GM23338 (cell line): Measurements from ENCODE around the gene BCAS1. TPM values are rescaled to one million over a fixed set of nuclear protein-coding genes. Genes with fewer than 3 reads are reported as not detected.

Source experiments
- ATAC-seq: fragments of 200-7000 bp; cut with Tn5 transposase; 3 replicates; pipeline ENCODE4 v1.9.1; 2020
- DNase-seq: peaks from one replicate; pipeline ENCODE4 v3.0.0-alpha.2; 2015; ENCODE audit warnings: low spot score
- H2AFZ ChIP-seq: fragments of 200-600 bp; sonication (generic); 2 replicates; pipeline ENCODE4 v1.8.0; 2016; ENCODE audit warnings: antibody characterized with exemption, mild to moderate bottlenecking, moderate library complexity
- H3F3A ChIP-seq: fragments of 200-600 bp; sonication (generic); replicated peaks from 2 replicates; pipeline ENCODE4 v1.8.0; 2017; ENCODE audit warnings: antibody characterized with exemption, mixed run types, low read depth
- H3K27ac ChIP-seq: fragments of 200-600 bp; sonication (generic); 2 replicates; pipeline ENCODE4 v1.6.1; 2016; ENCODE audit warnings: low read depth
- H3K27me3 ChIP-seq: fragments of 200-600 bp; sonication (generic); 2 replicates; pipeline ENCODE4 v1.8.0; 2016; ENCODE audit warnings: mild to moderate bottlenecking, mixed run types, moderate library complexity; ENCODE audit not compliant: insufficient read depth
- H3K36me3 ChIP-seq: fragments of 200-600 bp; sonication (generic); 2 replicates; pipeline ENCODE4 v1.8.0; 2016; ENCODE audit warnings: mild to moderate bottlenecking; ENCODE audit not compliant: insufficient read depth
- H3K4me1 ChIP-seq: fragments of 200-600 bp; sonication (generic); 2 replicates; pipeline ENCODE4 v1.8.0; 2016; ENCODE audit warnings: mild to moderate bottlenecking, moderate library complexity; ENCODE audit not compliant: insufficient read depth
- H3K4me2 ChIP-seq: fragments of 200-600 bp; sonication (generic); 2 replicates; pipeline ENCODE4 v1.7.1; 2017; ENCODE audit warnings: mixed run types
- H3K4me3 ChIP-seq: fragments of 200-600 bp; sonication (generic); 2 replicates; pipeline ENCODE4 v1.6.1; 2016; ENCODE audit warnings: mixed run types
- H3K79me2 ChIP-seq: fragments of 200-600 bp; sonication (generic); replicated peaks from 2 replicates; pipeline ENCODE4 v1.8.0; 2017; ENCODE audit warnings: mild to moderate bottlenecking; ENCODE audit not compliant: insufficient read depth
- H3K9me2 ChIP-seq: fragments of 200-600 bp; sonication (generic); 2 replicates; pipeline ENCODE4 v1.8.0; 2017; ENCODE audit not compliant: insufficient read depth
- H4K20me1 ChIP-seq: fragments of 200-600 bp; sonication (generic); replicated peaks from 2 replicates; pipeline ENCODE4 v1.8.0; 2017; ENCODE audit warnings: mild to moderate bottlenecking; ENCODE audit not compliant: insufficient read depth
- H3K27ac Mint-ChIP-seq: 2 replicates; pipeline ENCODE4 v1.8.0; 2020; ENCODE audit warnings: inconsistent platforms, mild to moderate bottlenecking, moderate library complexity, mixed read lengths
- H3K27me3 Mint-ChIP-seq: 3 replicates; pipeline ENCODE4 v1.8.0; 2022; ENCODE audit warnings: low read depth, mild to moderate bottlenecking, moderate library complexity, mixed read lengths, inconsistent platforms; ENCODE audit not compliant: insufficient read depth, poor library complexity
- H3K36me3 Mint-ChIP-seq: 3 replicates; pipeline ENCODE4 v1.8.0; 2021; ENCODE audit warnings: low read depth, mild to moderate bottlenecking, inconsistent platforms, moderate library complexity, mixed read lengths
- H3K4me1 Mint-ChIP-seq: 3 replicates; pipeline ENCODE4 v1.8.0; 2020; ENCODE audit warnings: mild to moderate bottlenecking, inconsistent platforms, mixed read lengths
- H3K4me3 Mint-ChIP-seq: 3 replicates; pipeline ENCODE4 v1.8.0; 2021; ENCODE audit warnings: moderate library complexity, mild to moderate bottlenecking, inconsistent platforms, mixed read lengths
- H3K9me3 Mint-ChIP-seq: 3 replicates; pipeline ENCODE4 v1.8.0; 2020; ENCODE audit warnings: moderate library complexity, mild to moderate bottlenecking, inconsistent platforms, mixed read lengths
- CREB1 ChIP-seq: fragments of 250-450 bp; sonication (Bioruptor Pico); IDR thresholded peaks from 2 replicates; pipeline ENCODE4 v1.5.0; 2020; ENCODE audit warnings: low read depth, mild to moderate bottlenecking, moderate library complexity
- CTCF ChIP-seq, 2 experiments: fragments of 200-600 bp in 1 of 2; sonication (generic) in 1 of 2; conservative IDR thresholded peaks; 2 replicates each; pipeline versions ENCODE4 v1.5.1 to v1.6.1; 2016 to 2017; ENCODE audit warnings: antibody characterized with exemption in 2 of 2, low read depth in 2 of 2, mild to moderate bottlenecking in 2 of 2, moderate library complexity in 1 of 2
- ETS1 ChIP-seq: IDR thresholded peaks from 2 replicates; pipeline ENCODE4 v1.6.1; 2016; ENCODE audit warnings: antibody characterized with exemption
- EZH2 ChIP-seq: fragments of 200-600 bp; sonication (generic); IDR thresholded peaks from one replicate; pipeline ENCODE4 v1.8.0; 2017; ENCODE audit warnings: antibody characterized with exemption, mild to moderate bottlenecking, low read depth; ENCODE audit not compliant: unreplicated experiment
- EZH2phosphoT487 ChIP-seq: fragments of 200-600 bp; sonication (generic); IDR thresholded peaks from one replicate; pipeline ENCODE4 v1.8.1; 2018; ENCODE audit warnings: antibody characterized with exemption; ENCODE audit not compliant: unreplicated experiment
- JUNB ChIP-seq: IDR thresholded peaks from one replicate; pipeline ENCODE4 v1.6.1; 2016; ENCODE audit warnings: antibody characterized with exemption; ENCODE audit not compliant: unreplicated experiment
- NANOG ChIP-seq: IDR thresholded peaks from 2 replicates; pipeline ENCODE4 v1.6.1; 2016; ENCODE audit warnings: antibody characterized with exemption, borderline replicate concordance
- POLR2AphosphoS5 ChIP-seq: IDR thresholded peaks from 2 replicates; pipeline ENCODE4 v1.6.1; 2016; ENCODE audit warnings: antibody characterized with exemption, low read depth
- REST ChIP-seq: IDR thresholded peaks from one replicate; pipeline ENCODE4 v1.6.1; 2018; ENCODE audit warnings: antibody characterized with exemption; ENCODE audit not compliant: unreplicated experiment
- STAT1 ChIP-seq: IDR thresholded peaks from one replicate; pipeline ENCODE4 v1.6.1; 2016; ENCODE audit warnings: antibody characterized with exemption; ENCODE audit not compliant: unreplicated experiment
- ZNF114 ChIP-seq: fragments of 250-450 bp; sonication (Bioruptor Pico); IDR thresholded peaks from 2 replicates; pipeline ENCODE4 v1.5.0; 2020; ENCODE audit warnings: mild to moderate bottlenecking, moderate library complexity
- ZNF331 ChIP-seq: fragments of 250-450 bp; sonication (Bioruptor Pico); IDR thresholded peaks from 2 replicates; pipeline ENCODE4 v1.5.0; 2020; ENCODE audit warnings: low read depth, mild to moderate bottlenecking, moderate library complexity
- polyA plus RNA-seq: library from polyadenylated mRNA; unstranded; fragments of >200 nt; fragmentation: Nextera tagmentation; extraction: Ambion mirVana; gene quantifications from 2 replicates; pipeline ENCODE4 v1.2.1, GENCODE V29; 2016
- total RNA-seq: library from RNA; depleted of rRNA; stranded (reverse); fragments of >200 nt; shearing (Covaris generic); gene quantifications from 2 replicates; pipeline ENCODE4 v1.2.3, GENCODE V29; 2014
- TF ChIP-seq, protein P1 (sequence below): fragments of 250-450 bp; sonication (Bioruptor Pico); IDR thresholded peaks from 2 replicates; pipeline ENCODE4 v1.5.0; 2020; ENCODE audit warnings: mild to moderate bottlenecking, moderate library complexity

The BCAS1 gene
- total and polyA plus RNA-seq, 2 experiments from 2014 or later = 0.17 to 0.19 TPM

- H3K27me3 Mint-ChIP-seq = no peaks in the 10 kb centered on the region
Observed at GRCh38 chr20:54015496-54015895, 54.9 kb downstream of the BCAS1 start.

More at GRCh38 chr20:54015496-54015895, 54.9 kb downstream of the BCAS1 start:
- Histone ChIP-seq H3K4me3 (no peak overlapping the region), H2AFZ (no peak overlapping the region), H3K4me1 (no peaks in the 10 kb centered on the region), H3K27me3 (no peaks in the 10 kb centered on the region), H3F3A (no peaks in the 10 kb centered on the region), H4K20me1 (no peaks in the 10 kb centered on the region), H3K4me2 (no peak overlapping the region), H3K9me2 (no peaks in the 10 kb centered on the region), H3K79me2 (no peaks in the 10 kb centered on the region), H3K36me3 (no peaks in the 10 kb centered on the region), H3K27ac (no peak overlapping the region)
- ATAC-seq = no peak
- Mint-ChIP-seq H3K4me3 (no peak overlapping the region), H3K9me3 (no peaks in the 10 kb centered on the region), H3K36me3 (no peaks in the 10 kb centered on the region), H3K4me1 (no peaks in the 10 kb centered on the region), H3K27ac (no peak overlapping the region)
- no peak for DNase-seq
- no peak for TF ChIP-seq ZNF331
- no peak for TF ChIP-seq JUNB
- TF ChIP-seq REST = no peak
- no peak for TF ChIP-seq ETS1
- no peak for TF ChIP-seq ZNF114 (CRISPR knock-in tag)
- TF ChIP-seq, protein P1, sequence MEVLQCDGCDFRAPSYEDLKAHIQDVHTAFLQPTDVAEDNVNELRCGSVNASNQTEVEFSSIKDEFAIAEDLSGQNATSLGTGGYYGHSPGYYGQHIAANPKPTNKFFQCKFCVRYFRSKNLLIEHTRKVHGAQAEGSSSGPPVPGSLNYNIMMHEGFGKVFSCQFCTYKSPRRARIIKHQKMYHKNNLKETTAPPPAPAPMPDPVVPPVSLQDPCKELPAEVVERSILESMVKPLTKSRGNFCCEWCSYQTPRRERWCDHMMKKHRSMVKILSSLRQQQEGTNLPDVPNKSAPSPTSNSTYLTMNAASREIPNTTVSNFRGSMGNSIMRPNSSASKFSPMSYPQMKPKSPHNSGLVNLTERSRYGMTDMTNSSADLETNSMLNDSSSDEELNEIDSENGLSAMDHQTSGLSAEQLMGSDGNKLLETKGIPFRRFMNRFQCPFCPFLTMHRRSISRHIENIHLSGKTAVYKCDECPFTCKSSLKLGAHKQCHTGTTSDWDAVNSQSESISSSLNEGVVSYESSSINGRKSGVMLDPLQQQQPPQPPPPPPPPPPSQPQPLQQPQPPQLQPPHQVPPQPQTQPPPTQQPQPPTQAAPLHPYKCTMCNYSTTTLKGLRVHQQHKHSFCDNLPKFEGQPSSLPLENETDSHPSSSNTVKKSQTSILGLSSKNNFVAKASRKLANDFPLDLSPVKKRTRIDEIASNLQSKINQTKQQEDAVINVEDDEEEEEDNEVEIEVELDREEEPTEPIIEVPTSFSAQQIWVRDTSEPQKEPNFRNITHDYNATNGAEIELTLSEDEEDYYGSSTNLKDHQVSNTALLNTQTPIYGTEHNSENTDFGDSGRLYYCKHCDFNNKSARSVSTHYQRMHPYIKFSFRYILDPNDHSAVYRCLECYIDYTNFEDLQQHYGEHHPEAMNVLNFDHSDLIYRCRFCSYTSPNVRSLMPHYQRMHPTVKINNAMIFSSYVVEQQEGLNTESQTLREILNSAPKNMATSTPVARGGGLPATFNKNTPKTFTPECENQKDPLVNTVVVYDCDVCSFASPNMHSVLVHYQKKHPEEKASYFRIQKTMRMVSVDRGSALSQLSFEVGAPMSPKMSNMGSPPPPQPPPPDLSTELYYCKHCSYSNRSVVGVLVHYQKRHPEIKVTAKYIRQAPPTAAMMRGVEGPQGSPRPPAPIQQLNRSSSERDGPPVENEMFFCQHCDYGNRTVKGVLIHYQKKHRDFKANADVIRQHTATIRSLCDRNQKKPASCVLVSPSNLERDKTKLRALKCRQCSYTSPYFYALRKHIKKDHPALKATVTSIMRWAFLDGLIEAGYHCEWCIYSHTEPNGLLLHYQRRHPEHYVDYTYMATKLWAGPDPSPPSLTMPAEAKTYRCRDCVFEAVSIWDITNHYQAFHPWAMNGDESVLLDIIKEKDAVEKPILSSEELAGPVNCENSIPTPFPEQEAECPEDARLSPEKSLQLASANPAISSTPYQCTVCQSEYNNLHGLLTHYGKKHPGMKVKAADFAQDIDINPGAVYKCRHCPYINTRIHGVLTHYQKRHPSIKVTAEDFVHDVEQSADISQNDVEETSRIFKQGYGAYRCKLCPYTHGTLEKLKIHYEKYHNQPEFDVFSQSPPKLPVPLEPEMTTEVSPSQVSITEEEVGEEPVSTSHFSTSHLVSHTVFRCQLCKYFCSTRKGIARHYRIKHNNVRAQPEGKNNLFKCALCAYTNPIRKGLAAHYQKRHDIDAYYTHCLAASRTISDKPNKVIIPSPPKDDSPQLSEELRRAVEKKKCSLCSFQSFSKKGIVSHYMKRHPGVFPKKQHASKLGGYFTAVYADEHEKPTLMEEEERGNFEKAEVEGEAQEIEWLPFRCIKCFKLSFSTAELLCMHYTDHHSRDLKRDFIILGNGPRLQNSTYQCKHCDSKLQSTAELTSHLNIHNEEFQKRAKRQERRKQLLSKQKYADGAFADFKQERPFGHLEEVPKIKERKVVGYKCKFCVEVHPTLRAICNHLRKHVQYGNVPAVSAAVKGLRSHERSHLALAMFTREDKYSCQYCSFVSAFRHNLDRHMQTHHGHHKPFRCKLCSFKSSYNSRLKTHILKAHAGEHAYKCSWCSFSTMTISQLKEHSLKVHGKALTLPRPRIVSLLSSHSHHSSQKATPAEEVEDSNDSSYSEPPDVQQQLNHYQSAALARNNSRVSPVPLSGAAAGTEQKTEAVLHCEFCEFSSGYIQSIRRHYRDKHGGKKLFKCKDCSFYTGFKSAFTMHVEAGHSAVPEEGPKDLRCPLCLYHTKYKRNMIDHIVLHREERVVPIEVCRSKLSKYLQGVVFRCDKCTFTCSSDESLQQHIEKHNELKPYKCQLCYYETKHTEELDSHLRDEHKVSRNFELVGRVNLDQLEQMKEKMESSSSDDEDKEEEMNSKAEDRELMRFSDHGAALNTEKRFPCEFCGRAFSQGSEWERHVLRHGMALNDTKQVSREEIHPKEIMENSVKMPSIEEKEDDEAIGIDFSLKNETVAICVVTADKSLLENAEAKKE (CRISPR knock-in tag) = no peak
- no peak for TF ChIP-seq EZH2phosphoT487
- no peak for TF ChIP-seq EZH2
- TF ChIP-seq STAT1 = no peak
- TF ChIP-seq CTCF (conservative IDR thresholded peaks at IDR 0.05; ENCODE audit: low read depth in 2 of 2) = no peak
- TF ChIP-seq CREB1 (CRISPR knock-in tag) = no peak
- TF ChIP-seq NANOG = no peak
- no peak for TF ChIP-seq POLR2AphosphoS5
